SK-N-MC (cell line): Measurements from ENCODE around the gene PDLIM3.

Experiments
- EZH2 ChIP-seq: fragments of 200-600 bp; sonication (generic); IDR thresholded peaks from one replicate; pipeline ENCODE4 v1.6.1; 2017; ENCODE audit warnings: antibody characterized with exemption
- POLR2AphosphoS5 ChIP-seq: IDR thresholded peaks from 2 replicates; pipeline ENCODE4 v1.6.1; 2012; ENCODE audit warnings: mild to moderate bottlenecking, low read depth, low read length, borderline replicate concordance

GRCh38 chr4:185513489-185514181, 21.7 kb downstream of the PDLIM3 start:
- TF ChIP-seq EZH2 (no peak), POLR2AphosphoS5 (no peak)
